ENCODE results near the gene PPRC1.

PPRC1 gene

GRCh38 chr10:102132563-102133372, at the start of gene PPRC1:
PPRC1 (plus strand) TSS chr10:102133040; CDS start chr10:102133069, 29 bp downstream.
- DNase-seq: peak; percentile 98

- DNase-seq: no peak
These were observed 49.3 kb upstream of the PPRC1 start for GRCh38 chr10:102083541-102083940.

GRCh38 chr10:102085336-102085735, 47.5 kb upstream of the PPRC1 start:
- no peak for DNase-seq

GRCh38 chr10:102086196-102086595, 46.6 kb upstream of the PPRC1 start:
- DNase-seq: no peak

- peak; percentile 51 for DNase-seq
These were observed 42.1 kb upstream of the PPRC1 start for GRCh38 chr10:102090772-102091171.

- no peak for DNase-seq
These were observed 36.4 kb upstream of the PPRC1 start for GRCh38 chr10:102096449-102096848.

- DNase-seq: no peak
These were observed 31.7 kb upstream of the PPRC1 start for GRCh38 chr10:102101152-102101551.

GRCh38 chr10:102102421-102102820, 30.4 kb upstream of the PPRC1 start:
- DNase-seq: no peak

GRCh38 chr10:102106998-102107397, 25.8 kb upstream of the PPRC1 start:
- no peak for DNase-seq

- DNase-seq: no peak
These were observed 23.4 kb upstream of the PPRC1 start for GRCh38 chr10:102109166-102110116.

GRCh38 chr10:102111276-102111675, 21.6 kb upstream of the PPRC1 start:
- no peak for DNase-seq

GRCh38 chr10:102112210-102112817, 20.5 kb upstream of the PPRC1 start:
- no peak for DNase-seq

GRCh38 chr10:102113261-102113955, 19.4 kb upstream of the PPRC1 start:
- no peak for DNase-seq

- no peak for DNase-seq
These were observed 18.6 kb upstream of the PPRC1 start for GRCh38 chr10:102113956-102114857.

GRCh38 chr10:102114861-102115618, 17.8 kb upstream of the PPRC1 start:
- peak; percentile 87 for DNase-seq

GRCh38 chr10:102115775-102116174, 17.1 kb upstream of the PPRC1 start:
- DNase-seq: no peak

- no peak for DNase-seq
These were observed 16.2 kb upstream of the PPRC1 start for GRCh38 chr10:102116656-102117055.

GRCh38 chr10:102117391-102118159, 15.3 kb upstream of the PPRC1 start:
- DNase-seq: peak; percentile 44

- DNase-seq: no peak
These were observed 14.0 kb upstream of the PPRC1 start for GRCh38 chr10:102118867-102119266.
